Adrenal gland (tissue), 12 donors: ENCODE results near the gene ABCC3. TPM values are rescaled to one million over a fixed set of nuclear protein-coding genes. Genes with fewer than 3 reads are reported as not detected.

Experiments used
- DNase-seq, 7 donors: peaks; one replicate each; pipeline ENCODE4 v3.0.0-alpha.2; 2019 to 2020
- H3K27ac ChIP-seq, 5 donors: fragments of 200-600 bp; sonication (generic) in 4 of 5; 1 replicate in 3 of 5; 2 replicates in 2 of 5; pipeline versions ENCODE4 v1.5.1 to v1.8.0; 2016 to 2020; ENCODE audit warnings: mild to moderate bottlenecking in 1 of 5
- H3K27me3 ChIP-seq: fragments of 200-600 bp; 2 replicates; pipeline ENCODE4 v1.8.0; 2021
- H3K36me3 ChIP-seq, 2 donors: fragments of 200-600 bp; replicated peaks in 1 of 2; 1 replicate in 1 of 2; 2 replicates in 1 of 2; pipeline versions ENCODE4 v1.5.1 to v1.8.0; 2018 to 2022
- H3K4me1 ChIP-seq, 2 donors: fragments of 200-600 bp; replicated peaks in 1 of 2; 1 replicate in 1 of 2; 2 replicates in 1 of 2; pipeline versions ENCODE4 v1.5.1 to v1.8.0; 2018 to 2021
- H3K4me3 ChIP-seq, 4 donors: fragments of 200-600 bp; sonication (generic) in 3 of 4; one replicate each; pipeline ENCODE4 v1.5.1; 2016 to 2018
- H3K9me3 ChIP-seq, 3 donors: fragments of 200-600 bp; sonication (generic) in 1 of 3; replicated peaks in 1 of 3; 1 replicate in 2 of 3; 2 replicates in 1 of 3; pipeline versions ENCODE4 v1.5.1 to v1.8.0; 2016 to 2021
- CTCF ChIP-seq, 6 experiments: fragments of 450-650 bp in 4 of 6; fragments of 200-600 bp in 2 of 6; sonication (generic) in 1 of 6; IDR thresholded peaks; 1 replicate in 5 of 6; 2 replicates in 1 of 6; pipeline versions ENCODE4 v1.5.1 to v1.8.0; 2016 to 2021; ENCODE audit warnings: antibody characterized with exemption in 6 of 6, mild to moderate bottlenecking in 2 of 6, moderate library complexity in 1 of 6
- POLR2A ChIP-seq, 2 donors: fragments of 450-650 bp; IDR thresholded peaks; one replicate each; pipeline ENCODE4 v1.6.1; 2017; ENCODE audit warnings: antibody characterized with exemption in 2 of 2, mild to moderate bottlenecking in 2 of 2, moderate library complexity in 1 of 2
- WGBS, 4 donors: extraction: QIAGEN DNeasy Blood & Tissue Kit in 2 of 4; methylation state at CpG; one replicate each; pipeline versions ENCODE4 v1.1.5 to v1.1.7; 2013 to 2017; 5-methylcytosine and 5-hydroxymethylcytosine counted together
- intact Hi-C, 2 donors: fragments of 100-400 bp; cut with DNase I; formaldehyde crosslinking; loops; one replicate each; pipeline versions ENCODE4 v1.14.1 to v1.15.0; 2022 to 2023
- polyA plus RNA-seq, 3 donors: library from polyadenylated mRNA; stranded (reverse); fragments of 200-250 nt in 2 of 3; fragments of 350-450 nt in 1 of 3; fragmentation: Illumina TruSeq in 1 of 3; extraction: RNeasy Lipid Tissue Mini Kit (QIAGEN cat#74804) in 1 of 3; gene quantifications; one replicate each; pipeline ENCODE4 v1.2.3, GENCODE V29; 2013 to 2014
- total RNA-seq, 9 donors: library from RNA; depleted of rRNA in 4 of 9; stranded (reverse); fragments of >200 nt in 4 of 9; fragments of 120-200 nt in 1 of 9; fragmentation: NEBNext Ultra II Directional in 1 of 9; extraction: Animal tissue kit (Norgen Biotek cat#: 25700) in 1 of 9; gene quantifications; one replicate each; pipeline versions ENCODE4 v1.1.0 to v1.2.4, GENCODE V29; 2013 to 2023
- donor health status: healthy with polysubstance abuse.
- donor health status: Bipolar disorder and iron deficiency.
- donor health status: DM: yes; HTN: yes; CAD: no.
- donor health status: DM: no; HTN: no; CAD: no.
- donor health status: DM: no; HTN: no; CAD: no.
- donor health status: DM: yes; HTN: yes; CAD: no.

The ABCC3 gene
- total and polyA plus RNA-seq, 12 donors = 7.2 to 448 (median 262) TPM

GRCh38 chr17:50731575-50732460 lies 97.1 kb downstream of the ABCC3 start:
- Histone ChIP-seq H3K27me3 (no peaks in the 10 kb centered on the region), H3K36me3 (no peaks in the 10 kb centered on the region), H3K4me1 (peaks cover 0 to 35% of the 10 kb centered on the region in 2 donors), H3K27ac (no peak overlapping the region), H3K4me3 (no peak overlapping the region), H3K9me3 (no peaks in the 10 kb centered on the region)
- no peak for DNase-seq
- 77 to 82% (median 79%) methylated on average over 7 of the region's 7 CpGs for WGBS, 4 donors
- intact Hi-C loops = no loop called here
- TF ChIP-seq POLR2A (IDR thresholded peaks at IDR 0.05) = no peak
- TF ChIP-seq CTCF (IDR thresholded peaks at IDR 0.05) = no peak

GRCh38 chr17:50735287-50735686 lies 100.6 kb downstream of the ABCC3 start:
- peaks cover 0 to 23% of the 10 kb centered on the region in 2 donors for H3K4me1 ChIP-seq

GRCh38 chr17:50737118-50737698 lies 102.5 kb downstream of the ABCC3 start:
- Histone ChIP-seq H3K27ac (no peak overlapping the region), H3K27me3 (no peaks in the 10 kb centered on the region), H3K36me3 (peaks cover 0 to 45% of the 10 kb centered on the region in 2 donors)

More at GRCh38 chr17:50735287-50735686, 100.6 kb downstream of the ABCC3 start:
- Histone ChIP-seq H3K9me3 (no peaks in the 10 kb centered on the region), H3K27ac (no peak overlapping the region), H3K36me3 (peaks cover 0 to 25% of the 10 kb centered on the region in 2 donors), H3K4me3 (no peak overlapping the region), H3K27me3 (no peaks in the 10 kb centered on the region)
- WGBS, 4 donors = 76 to 92% (median 85%) methylated on average over 3 of the region's 3 CpGs
- no peak for DNase-seq
- intact Hi-C loops = no loop called here
- TF ChIP-seq POLR2A (IDR thresholded peaks at IDR 0.05) = no peak
- TF ChIP-seq CTCF (IDR thresholded peaks at IDR 0.05) = no peak

More at GRCh38 chr17:50737118-50737698, 102.5 kb downstream of the ABCC3 start:
- intact Hi-C loops = no loop called here
- Histone ChIP-seq H3K4me3 (no peak overlapping the region), H3K9me3 (no peaks in the 10 kb centered on the region), H3K4me1 (peaks cover 0 to 8% of the 10 kb centered on the region in 2 donors)
- TF ChIP-seq POLR2A (IDR thresholded peaks at IDR 0.05) (no peak), CTCF (IDR thresholded peaks at IDR 0.05) (no peak)
- whole genome bisulfite sequencing, 4 donors = 78 to 85% (median 81%) methylated on average over 2 of the region's 2 CpGs
- no peak for DNase-seq
